GM12878 (cell line): ENCODE data around the gene KDM3B. TPM values are rescaled to one million over a fixed set of nuclear protein-coding genes. Genes with fewer than 3 reads are reported as not detected.
A peak's percentile ranks its signal among the peaks of the same experiment; 100 is the strongest.

Experiments
- BCL11A ChIP-seq: IDR thresholded peaks from 2 replicates; pipeline ENCODE4 v1.6.1; 2011; ENCODE audit warnings: low read depth, low read length
- ESRRA ChIP-seq: IDR thresholded peaks from 2 replicates; pipeline ENCODE4 v1.6.1; 2012; ENCODE audit warnings: mild to moderate bottlenecking, low read length, improper control_type of control experiment
- HDAC2 ChIP-seq: fragments of 200-600 bp; sonication (generic); IDR thresholded peaks from 2 replicates; pipeline ENCODE4 v1.6.1; 2017
- MTA2 ChIP-seq: fragments of 450-650 bp; IDR thresholded peaks from 2 replicates; pipeline ENCODE4 v1.6.1; 2016; ENCODE audit warnings: low read depth, mild to moderate bottlenecking, moderate library complexity
- NR2C1 ChIP-seq: fragments of 450-650 bp; IDR thresholded peaks from 2 replicates; pipeline ENCODE4 v1.6.1; 2017; ENCODE audit warnings: antibody characterized with exemption, mild to moderate bottlenecking, moderate library complexity
- PAX5 ChIP-seq: IDR thresholded peaks from 2 replicates; pipeline ENCODE4 v1.6.1; 2011; ENCODE audit warnings: low read depth, low read length, borderline replicate concordance
- POLR2AphosphoS2 ChIP-seq: IDR thresholded peaks from 2 replicates; pipeline ENCODE4 v1.6.1; 2011; ENCODE audit warnings: low read depth, mild to moderate bottlenecking, low read length, improper control_type of control experiment, moderate library complexity
- POLR2AphosphoS5 ChIP-seq: IDR thresholded peaks from 2 replicates; pipeline ENCODE4 v1.6.1; 2011; ENCODE audit warnings: mild to moderate bottlenecking, low read length, inconsistent platforms
- RFX5 ChIP-seq: IDR thresholded peaks from 2 replicates; pipeline ENCODE4 v1.6.1; 2011; ENCODE audit warnings: low read depth, low read length, improper control_type of control experiment
- SIN3A ChIP-seq: IDR thresholded peaks from 2 replicates; pipeline ENCODE4 v1.6.1; 2012; ENCODE audit warnings: low read depth, low read length, improper control_type of control experiment
- SMAD5 ChIP-seq: IDR thresholded peaks from 2 replicates; pipeline ENCODE4 v1.6.1; 2016; ENCODE audit warnings: antibody characterized with exemption, low read depth
- SUPT20H ChIP-seq: IDR thresholded peaks from 2 replicates; pipeline ENCODE4 v1.6.1; 2011; ENCODE audit warnings: low read depth, mild to moderate bottlenecking, low read length, moderate library complexity, borderline replicate concordance; ENCODE audit not compliant: control insufficient read depth
- WRNIP1 ChIP-seq: IDR thresholded peaks from 2 replicates; pipeline ENCODE4 v1.6.1; 2011; ENCODE audit warnings: low read depth, low read length, improper control_type of control experiment, borderline replicate concordance
- ZBED1 ChIP-seq: IDR thresholded peaks from 2 replicates; pipeline ENCODE4 v1.6.1; 2016; ENCODE audit warnings: borderline replicate concordance
- ZSCAN29 ChIP-seq: fragments of 450-650 bp; IDR thresholded peaks from 2 replicates; pipeline ENCODE4 v1.6.1; 2017; ENCODE audit warnings: mild to moderate bottlenecking, moderate library complexity
- polyA plus RNA-seq, 11 experiments: library from polyadenylated mRNA; depleted of rRNA in 4 of 11; unstranded in 6 of 11; stranded (reverse) in 5 of 11; fragments of >200 nt; fragmentation: Nextera tagmentation in 4 of 11; fragmentation: Illumina TruSeq in 1 of 11; extraction: Ambion mirVana in 4 of 11; extraction: Trizol in 1 of 11; gene quantifications; 1 replicate in 1 of 11; 2 replicates in 10 of 11; pipeline versions ENCODE4 v1.2.1 to v1.2.3, GENCODE V29; 2011 to 2016; ENCODE audit warnings: inconsistent platforms in 2 of 11, missing spikeins in 2 of 11, low read depth in 1 of 11
- total RNA-seq, 4 experiments: library from RNA; depleted of rRNA in 3 of 4; stranded (reverse); fragments of >200 nt in 3 of 4; fragmentation: Illumina TruSeq in 1 of 4; extraction: Trizol in 1 of 4; gene quantifications; 2 replicates each; pipeline versions ENCODE4 v1.2.1 to v1.2.3, GENCODE V29; 2013 to 2021
- TF ChIP-seq, protein P1 (sequence below): IDR thresholded peaks from 2 replicates; pipeline ENCODE4 v1.6.1; 2011; ENCODE audit warnings: low read depth, low read length, improper control_type of control experiment, borderline replicate concordance
- TF ChIP-seq, protein P2 (sequence below): fragments of 450-650 bp; formaldehyde crosslinking; IDR thresholded peaks from 2 replicates; pipeline ENCODE4 v1.5.0; 2022; ENCODE audit warnings: mild to moderate bottlenecking, missing genetic modification characterization
- TF ChIP-seq, protein P3 (sequence below): fragments of 450-650 bp; IDR thresholded peaks from 2 replicates; pipeline ENCODE4 v1.6.1; 2017; ENCODE audit warnings: mild to moderate bottlenecking, moderate library complexity
- TF ChIP-seq, protein P4 (sequence below): IDR thresholded peaks from 2 replicates; pipeline ENCODE4 v1.6.1; 2012; ENCODE audit warnings: low read depth, low read length, improper control_type of control experiment
- TF ChIP-seq, protein P5 (sequence below): IDR thresholded peaks from 2 replicates; pipeline ENCODE4 v1.6.1; 2011; ENCODE audit warnings: mild to moderate bottlenecking, low read depth, low read length, moderate library complexity; ENCODE audit not compliant: insufficient replicate concordance

KDM3B gene
- total and polyA plus RNA-seq, 10 of the 15 experiments (the other 5 are each of a cell fraction or from before 2014, with no cell fraction given) = 8.5 to 45.7 (median 29.0) TPM

DNA sequence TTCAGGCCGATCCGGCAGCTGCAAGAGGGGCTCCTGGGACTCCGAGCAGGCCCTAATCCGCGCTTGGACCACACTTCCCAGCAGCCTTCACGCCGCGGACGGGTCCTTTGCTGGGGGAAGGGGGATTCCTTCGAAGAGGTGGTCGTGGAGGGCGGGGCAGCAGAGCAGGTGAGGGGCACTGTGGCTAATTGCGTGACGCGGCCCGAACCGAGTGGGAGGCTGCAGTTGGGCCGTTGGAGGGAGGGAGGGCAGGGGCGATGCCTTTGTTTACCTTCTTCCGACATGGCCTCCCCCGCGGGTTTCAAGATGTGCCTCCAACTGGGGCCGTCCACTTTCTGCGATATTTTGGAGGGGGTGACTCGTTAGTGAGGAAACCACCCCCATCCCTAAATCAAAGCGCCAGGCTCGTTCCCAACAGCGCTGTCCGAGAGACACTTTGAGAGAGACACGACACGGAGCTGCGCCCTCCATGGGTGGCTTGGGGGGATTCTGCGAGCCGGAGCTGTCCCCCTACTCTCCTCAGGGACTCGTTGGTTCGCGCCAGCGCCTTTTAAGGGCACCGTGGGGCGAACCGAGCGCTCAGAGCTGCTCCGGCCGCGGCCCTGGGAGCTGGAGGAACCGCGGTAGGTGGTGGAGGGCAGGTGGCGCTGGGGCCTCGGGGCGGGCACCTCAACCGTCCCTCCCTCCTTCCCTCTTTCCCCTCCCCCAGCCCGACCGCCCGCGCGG is 14.6 kb upstream of the KDM3B start, which contains the start of gene FAM53C (continued):
- TF ChIP-seq RFX5 = no peak
- peak; percentile 98 for TF ChIP-seq SMAD5
- TF ChIP-seq BCL11A = 0 out of 2 replicates have a peak, but pooled peaks have one; percentile 3
- TF ChIP-seq POLR2AphosphoS2 = peak; percentile 99
- TF ChIP-seq POLR2AphosphoS5 = peak; percentile 100
- 0 out of 2 replicates have a peak, but pooled peaks have one; percentile 55 for TF ChIP-seq ZBED1
- TF ChIP-seq, protein P1, sequence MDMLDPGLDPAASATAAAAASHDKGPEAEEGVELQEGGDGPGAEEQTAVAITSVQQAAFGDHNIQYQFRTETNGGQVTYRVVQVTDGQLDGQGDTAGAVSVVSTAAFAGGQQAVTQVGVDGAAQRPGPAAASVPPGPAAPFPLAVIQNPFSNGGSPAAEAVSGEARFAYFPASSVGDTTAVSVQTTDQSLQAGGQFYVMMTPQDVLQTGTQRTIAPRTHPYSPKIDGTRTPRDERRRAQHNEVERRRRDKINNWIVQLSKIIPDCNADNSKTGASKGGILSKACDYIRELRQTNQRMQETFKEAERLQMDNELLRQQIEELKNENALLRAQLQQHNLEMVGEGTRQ = no peak
- TF ChIP-seq PAX5 = peak; percentile 73
- TF ChIP-seq SUPT20H = no peak
- TF ChIP-seq ZSCAN29 = no peak
- no peak for TF ChIP-seq HDAC2
- no peak for TF ChIP-seq ESRRA
- no peak for TF ChIP-seq WRNIP1
- TF ChIP-seq, protein P2, sequence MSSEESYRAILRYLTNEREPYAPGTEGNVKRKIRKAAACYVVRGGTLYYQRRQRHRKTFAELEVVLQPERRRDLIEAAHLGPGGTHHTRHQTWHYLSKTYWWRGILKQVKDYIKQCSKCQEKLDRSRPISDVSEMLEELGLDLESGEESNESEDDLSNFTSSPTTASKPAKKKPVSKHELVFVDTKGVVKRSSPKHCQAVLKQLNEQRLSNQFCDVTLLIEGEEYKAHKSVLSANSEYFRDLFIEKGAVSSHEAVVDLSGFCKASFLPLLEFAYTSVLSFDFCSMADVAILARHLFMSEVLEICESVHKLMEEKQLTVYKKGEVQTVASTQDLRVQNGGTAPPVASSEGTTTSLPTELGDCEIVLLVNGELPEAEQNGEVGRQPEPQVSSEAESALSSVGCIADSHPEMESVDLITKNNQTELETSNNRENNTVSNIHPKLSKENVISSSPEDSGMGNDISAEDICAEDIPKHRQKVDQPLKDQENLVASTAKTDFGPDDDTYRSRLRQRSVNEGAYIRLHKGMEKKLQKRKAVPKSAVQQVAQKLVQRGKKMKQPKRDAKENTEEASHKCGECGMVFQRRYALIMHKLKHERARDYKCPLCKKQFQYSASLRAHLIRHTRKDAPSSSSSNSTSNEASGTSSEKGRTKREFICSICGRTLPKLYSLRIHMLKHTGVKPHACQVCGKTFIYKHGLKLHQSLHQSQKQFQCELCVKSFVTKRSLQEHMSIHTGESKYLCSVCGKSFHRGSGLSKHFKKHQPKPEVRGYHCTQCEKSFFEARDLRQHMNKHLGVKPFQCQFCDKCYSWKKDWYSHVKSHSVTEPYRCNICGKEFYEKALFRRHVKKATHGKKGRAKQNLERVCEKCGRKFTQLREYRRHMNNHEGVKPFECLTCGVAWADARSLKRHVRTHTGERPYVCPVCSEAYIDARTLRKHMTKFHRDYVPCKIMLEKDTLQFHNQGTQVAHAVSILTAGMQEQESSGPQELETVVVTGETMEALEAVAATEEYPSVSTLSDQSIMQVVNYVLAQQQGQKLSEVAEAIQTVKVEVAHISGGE = peak; percentile 59; the same call in 1 of the 2 replicates
- TF ChIP-seq, protein P3, sequence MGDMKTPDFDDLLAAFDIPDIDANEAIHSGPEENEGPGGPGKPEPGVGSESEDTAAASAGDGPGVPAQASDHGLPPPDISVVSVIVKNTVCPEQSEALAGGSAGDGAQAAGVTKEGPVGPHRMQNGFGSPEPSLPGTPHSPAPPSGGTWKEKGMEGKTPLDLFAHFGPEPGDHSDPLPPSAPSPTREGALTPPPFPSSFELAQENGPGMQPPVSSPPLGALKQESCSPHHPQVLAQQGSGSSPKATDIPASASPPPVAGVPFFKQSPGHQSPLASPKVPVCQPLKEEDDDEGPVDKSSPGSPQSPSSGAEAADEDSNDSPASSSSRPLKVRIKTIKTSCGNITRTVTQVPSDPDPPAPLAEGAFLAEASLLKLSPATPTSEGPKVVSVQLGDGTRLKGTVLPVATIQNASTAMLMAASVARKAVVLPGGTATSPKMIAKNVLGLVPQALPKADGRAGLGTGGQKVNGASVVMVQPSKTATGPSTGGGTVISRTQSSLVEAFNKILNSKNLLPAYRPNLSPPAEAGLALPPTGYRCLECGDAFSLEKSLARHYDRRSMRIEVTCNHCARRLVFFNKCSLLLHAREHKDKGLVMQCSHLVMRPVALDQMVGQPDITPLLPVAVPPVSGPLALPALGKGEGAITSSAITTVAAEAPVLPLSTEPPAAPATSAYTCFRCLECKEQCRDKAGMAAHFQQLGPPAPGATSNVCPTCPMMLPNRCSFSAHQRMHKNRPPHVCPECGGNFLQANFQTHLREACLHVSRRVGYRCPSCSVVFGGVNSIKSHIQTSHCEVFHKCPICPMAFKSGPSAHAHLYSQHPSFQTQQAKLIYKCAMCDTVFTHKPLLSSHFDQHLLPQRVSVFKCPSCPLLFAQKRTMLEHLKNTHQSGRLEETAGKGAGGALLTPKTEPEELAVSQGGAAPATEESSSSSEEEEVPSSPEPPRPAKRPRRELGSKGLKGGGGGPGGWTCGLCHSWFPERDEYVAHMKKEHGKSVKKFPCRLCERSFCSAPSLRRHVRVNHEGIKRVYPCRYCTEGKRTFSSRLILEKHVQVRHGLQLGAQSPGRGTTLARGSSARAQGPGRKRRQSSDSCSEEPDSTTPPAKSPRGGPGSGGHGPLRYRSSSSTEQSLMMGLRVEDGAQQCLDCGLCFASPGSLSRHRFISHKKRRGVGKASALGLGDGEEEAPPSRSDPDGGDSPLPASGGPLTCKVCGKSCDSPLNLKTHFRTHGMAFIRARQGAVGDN = peak; percentile 89
- TF ChIP-seq, protein P4, sequence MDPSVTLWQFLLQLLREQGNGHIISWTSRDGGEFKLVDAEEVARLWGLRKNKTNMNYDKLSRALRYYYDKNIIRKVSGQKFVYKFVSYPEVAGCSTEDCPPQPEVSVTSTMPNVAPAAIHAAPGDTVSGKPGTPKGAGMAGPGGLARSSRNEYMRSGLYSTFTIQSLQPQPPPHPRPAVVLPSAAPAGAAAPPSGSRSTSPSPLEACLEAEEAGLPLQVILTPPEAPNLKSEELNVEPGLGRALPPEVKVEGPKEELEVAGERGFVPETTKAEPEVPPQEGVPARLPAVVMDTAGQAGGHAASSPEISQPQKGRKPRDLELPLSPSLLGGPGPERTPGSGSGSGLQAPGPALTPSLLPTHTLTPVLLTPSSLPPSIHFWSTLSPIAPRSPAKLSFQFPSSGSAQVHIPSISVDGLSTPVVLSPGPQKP = peak; percentile 59; the same call in 1 of the 2 replicates
- TF ChIP-seq MTA2 = peak; percentile 81
- TF ChIP-seq NR2C1 = peak; percentile 38; the same call in 1 of the 2 replicates
- TF ChIP-seq, protein P5, sequence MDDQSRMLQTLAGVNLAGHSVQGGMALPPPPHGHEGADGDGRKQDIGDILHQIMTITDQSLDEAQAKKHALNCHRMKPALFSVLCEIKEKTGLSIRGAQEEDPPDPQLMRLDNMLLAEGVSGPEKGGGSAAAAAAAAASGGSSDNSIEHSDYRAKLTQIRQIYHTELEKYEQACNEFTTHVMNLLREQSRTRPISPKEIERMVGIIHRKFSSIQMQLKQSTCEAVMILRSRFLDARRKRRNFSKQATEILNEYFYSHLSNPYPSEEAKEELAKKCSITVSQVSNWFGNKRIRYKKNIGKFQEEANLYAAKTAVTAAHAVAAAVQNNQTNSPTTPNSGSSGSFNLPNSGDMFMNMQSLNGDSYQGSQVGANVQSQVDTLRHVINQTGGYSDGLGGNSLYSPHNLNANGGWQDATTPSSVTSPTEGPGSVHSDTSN = peak; percentile 57
- peak; percentile 93 for TF ChIP-seq SIN3A
